Measurements from ENCODE around the gene CCBE1.

The CCBE1 gene

GRCh38 chr18:59550174-59550516 is 147.1 kb downstream of the CCBE1 start:
- H3F3A ChIP-seq (ENCODE audit: insufficient read depth): no peaks in the 10 kb centered on the region
- no peak for TF ChIP-seq EZH2phosphoT487 (conservative IDR thresholded peaks at IDR 0.05; ENCODE audit: low read length)
- TF ChIP-seq CTCF (IDR thresholded peaks at IDR 0.05; ENCODE audit: insufficient read depth, low read length, poor library complexity, severe bottlenecking): no peak
- H4K20me1 ChIP-seq (ENCODE audit: low read depth, low read length): no peaks in the 10 kb centered on the region
- H3K27me3 ChIP-seq (ENCODE audit: low read length): peaks cover 4% of the 10 kb centered on the region; the same call in 1 of the 2 replicates
- no peak overlapping the region for H3K4me3 ChIP-seq (ENCODE audit: insufficient read depth, low read length, poor library complexity, severe bottlenecking)
- H3K9me3 ChIP-seq (ENCODE audit: insufficient read depth, low read length): no peaks in the 10 kb centered on the region
- H3K27ac ChIP-seq (ENCODE audit: low read depth, low read length): no peak overlapping the region
- no peak overlapping the region for H3K9ac ChIP-seq (ENCODE audit: low read length)
- H2AFZ ChIP-seq (ENCODE audit: low read depth, low read length, severe bottlenecking): no peak overlapping the region
- H3K4me2 ChIP-seq (ENCODE audit: low read depth, low read length, poor library complexity, severe bottlenecking): no peak overlapping the region
- no peaks in the 10 kb centered on the region for H3K79me2 ChIP-seq (ENCODE audit: insufficient read depth, low read length)
- H3K9me2 ChIP-seq (replicated peaks; ENCODE audit: insufficient read depth, low read length): no peaks in the 10 kb centered on the region
- no peaks in the 10 kb centered on the region for H3K36me3 ChIP-seq (ENCODE audit: low read length)

GRCh38 chr18:59549503-59550173 is 147.6 kb downstream of the CCBE1 start:
- Histone ChIP-seq H3K9me3 (ENCODE audit: insufficient read depth, low read length) (no peaks in the 10 kb centered on the region), H3K4me2 (ENCODE audit: low read depth, low read length, poor library complexity, severe bottlenecking) (no peak overlapping the region), H3F3A (ENCODE audit: insufficient read depth) (no peaks in the 10 kb centered on the region), H3K27me3 (ENCODE audit: low read length) (peaks cover 4% of the 10 kb centered on the region; the same call in 1 of the 2 replicates), H3K36me3 (ENCODE audit: low read length) (no peaks in the 10 kb centered on the region), H3K79me2 (ENCODE audit: insufficient read depth, low read length) (no peaks in the 10 kb centered on the region), H3K27ac (ENCODE audit: low read depth, low read length) (no peak overlapping the region), H3K9me2 (replicated peaks; ENCODE audit: insufficient read depth, low read length) (no peaks in the 10 kb centered on the region), H4K20me1 (ENCODE audit: low read depth, low read length) (no peaks in the 10 kb centered on the region), H3K4me3 (ENCODE audit: insufficient read depth, low read length, poor library complexity, severe bottlenecking) (no peak overlapping the region), H3K9ac (ENCODE audit: low read length) (no peak overlapping the region), H2AFZ (ENCODE audit: low read depth, low read length, severe bottlenecking) (no peak overlapping the region)
- TF ChIP-seq EZH2phosphoT487 (conservative IDR thresholded peaks at IDR 0.05; ENCODE audit: low read length) (no peak), CTCF (IDR thresholded peaks at IDR 0.05; ENCODE audit: insufficient read depth, low read length, poor library complexity, severe bottlenecking) (no peak)

- Histone ChIP-seq H3K79me2 (ENCODE audit: insufficient read depth, low read length) (no peaks in the 10 kb centered on the region), H3K4me3 (ENCODE audit: insufficient read depth, low read length, poor library complexity, severe bottlenecking) (no peak overlapping the region), H3K27ac (ENCODE audit: low read depth, low read length) (no peak overlapping the region), H3K9me2 (replicated peaks; ENCODE audit: insufficient read depth, low read length) (no peaks in the 10 kb centered on the region), H3K36me3 (ENCODE audit: low read length) (no peaks in the 10 kb centered on the region), H3F3A (ENCODE audit: insufficient read depth) (no peaks in the 10 kb centered on the region), H3K27me3 (ENCODE audit: low read length) (peaks cover 4% of the 10 kb centered on the region; the same call in 1 of the 2 replicates), H3K9ac (ENCODE audit: low read length) (no peak overlapping the region), H3K4me2 (ENCODE audit: low read depth, low read length, poor library complexity, severe bottlenecking) (no peak overlapping the region), H3K9me3 (ENCODE audit: insufficient read depth, low read length) (no peaks in the 10 kb centered on the region), H4K20me1 (ENCODE audit: low read depth, low read length) (no peaks in the 10 kb centered on the region), H2AFZ (ENCODE audit: low read depth, low read length, severe bottlenecking) (no peak overlapping the region)
- TF ChIP-seq EZH2phosphoT487 (conservative IDR thresholded peaks at IDR 0.05; ENCODE audit: low read length) (no peak), CTCF (IDR thresholded peaks at IDR 0.05; ENCODE audit: insufficient read depth, low read length, poor library complexity, severe bottlenecking) (no peak)
These were observed 149.5 kb downstream of the CCBE1 start for GRCh38 chr18:59547581-59548182.

Measured in SU-DHL-6 (cell line).